HEK293T (cell line): ENCODE data around the gene SMIM12.

ENCODE experiments used
- CTCF ChIA-PET: fragments of 350-600 bp; formaldehyde crosslinking; extraction: SDS; loops from one replicate; lab custom pipeline; 2021; ENCODE audit warnings: antibody characterized with exemption, inconsistent platforms; lab: Yijun Ruan, JAX
- POLR2A ChIA-PET: fragments of 350-600 bp; formaldehyde crosslinking; extraction: SDS; loops from one replicate; lab custom pipeline; 2020; ENCODE audit warnings: antibody characterized with exemption, inconsistent platforms; lab: Yijun Ruan, JAX
- DNase-seq: peaks from one replicate; pipeline ENCODE4 v3.0.0; 2012; ENCODE audit warnings: mixed read lengths; ENCODE audit errors: extremely low spot score
- ARNT ChIP-seq: fragments of 450-650 bp; IDR thresholded peaks from 2 replicates; pipeline ENCODE4 v1.6.1; 2017; ENCODE audit warnings: mild to moderate bottlenecking
- BHLHE40 ChIP-seq: fragments of 450-650 bp; IDR thresholded peaks from 2 replicates; pipeline ENCODE4 v1.6.1; 2016; ENCODE audit warnings: mild to moderate bottlenecking, moderate library complexity, borderline replicate concordance
- CTBP1 ChIP-seq: fragments of 450-650 bp; IDR thresholded peaks from 2 replicates; pipeline ENCODE4 v1.6.1; 2016; ENCODE audit warnings: borderline replicate concordance
- ELF4 ChIP-seq: fragments of 450-650 bp; IDR thresholded peaks from 2 replicates; pipeline ENCODE4 v1.6.1; 2017; ENCODE audit warnings: antibody characterized with exemption
- FOXA1 ChIP-seq: fragments of 450-650 bp; IDR thresholded peaks from 2 replicates; pipeline ENCODE4 v1.6.1; 2016; ENCODE audit warnings: mild to moderate bottlenecking
- FOXK2 ChIP-seq: fragments of 450-650 bp; IDR thresholded peaks from 2 replicates; pipeline ENCODE4 v1.6.1; 2016; ENCODE audit warnings: mild to moderate bottlenecking
- FOXM1 ChIP-seq: fragments of 450-650 bp; IDR thresholded peaks from 2 replicates; pipeline ENCODE4 v1.6.1; 2017; ENCODE audit warnings: mild to moderate bottlenecking, borderline replicate concordance
- HDGF ChIP-seq: fragments of 450-650 bp; IDR thresholded peaks from 2 replicates; pipeline ENCODE4 v1.6.1; 2017; ENCODE audit warnings: antibody characterized with exemption, borderline replicate concordance
- L3MBTL2 ChIP-seq: fragments of 450-650 bp; conservative IDR thresholded peaks from 2 replicates; pipeline ENCODE4 v1.6.1; 2016; ENCODE audit warnings: mild to moderate bottlenecking
- LEF1 ChIP-seq: fragments of 450-650 bp; IDR thresholded peaks from 2 replicates; pipeline ENCODE4 v1.6.1; 2017; ENCODE audit warnings: mild to moderate bottlenecking, borderline replicate concordance
- NFRKB ChIP-seq: fragments of 450-650 bp; IDR thresholded peaks from 2 replicates; pipeline ENCODE4 v1.6.1; 2016; ENCODE audit warnings: mild to moderate bottlenecking, moderate library complexity
- PKNOX1 ChIP-seq: fragments of 450-650 bp; IDR thresholded peaks from 2 replicates; pipeline ENCODE4 v1.6.1; 2016
- SP1 ChIP-seq: fragments of 450-650 bp; IDR thresholded peaks from 2 replicates; pipeline ENCODE4 v1.6.1; 2017
- SUZ12 ChIP-seq: fragments of 450-650 bp; IDR thresholded peaks from 2 replicates; pipeline ENCODE4 v1.6.1; 2016; ENCODE audit warnings: mild to moderate bottlenecking
- TARDBP ChIP-seq: fragments of 450-650 bp; IDR thresholded peaks from 2 replicates; pipeline ENCODE4 v1.6.1; 2016
- ZNF384 ChIP-seq: fragments of 450-650 bp; IDR thresholded peaks from 2 replicates; pipeline ENCODE4 v1.6.1; 2016

Gene SMIM12

GRCh38 chr1:34839526-34840305 is 19.8 kb downstream of the SMIM12 start:
- ChIA-PET POLR2A (interaction anchor here (1.0 kb wide), 1 partner anchor 20 kb away, joined by 3 read pairs; no protein-coding TSS in a partner anchor), CTCF (interaction anchor here (1.0 kb wide), 1 partner anchor 13 kb away, joined by 3 read pairs; no protein-coding TSS in a partner anchor)
- TF ChIP-seq FOXM1, result no peak

GRCh38 chr1:34833711-34834110 is 25.8 kb downstream of the SMIM12 start:
- POLR2A ChIA-PET, result no interaction called here
- no peak for DNase-seq
- TF ChIP-seq PKNOX1 (no peak), FOXA1 (no peak), LEF1 (no peak), ELF4 (no peak), FOXK2 (no peak), SUZ12 (no peak), HDGF (no peak), SP1 (no peak), BHLHE40 (no peak), L3MBTL2 (no peak), CTBP1 (no peak), ARNT (no peak), FOXM1 (no peak), ZNF384 (no peak), NFRKB (no peak), TARDBP (no peak)
- CTCF ChIA-PET, result interaction anchor here (0.8 kb wide), 1 partner anchor 19 kb away, joined by 3 read pairs; no protein-coding TSS in a partner anchor

More at GRCh38 chr1:34839526-34840305, 19.8 kb downstream of the SMIM12 start:
- no peak for DNase-seq

DNA sequence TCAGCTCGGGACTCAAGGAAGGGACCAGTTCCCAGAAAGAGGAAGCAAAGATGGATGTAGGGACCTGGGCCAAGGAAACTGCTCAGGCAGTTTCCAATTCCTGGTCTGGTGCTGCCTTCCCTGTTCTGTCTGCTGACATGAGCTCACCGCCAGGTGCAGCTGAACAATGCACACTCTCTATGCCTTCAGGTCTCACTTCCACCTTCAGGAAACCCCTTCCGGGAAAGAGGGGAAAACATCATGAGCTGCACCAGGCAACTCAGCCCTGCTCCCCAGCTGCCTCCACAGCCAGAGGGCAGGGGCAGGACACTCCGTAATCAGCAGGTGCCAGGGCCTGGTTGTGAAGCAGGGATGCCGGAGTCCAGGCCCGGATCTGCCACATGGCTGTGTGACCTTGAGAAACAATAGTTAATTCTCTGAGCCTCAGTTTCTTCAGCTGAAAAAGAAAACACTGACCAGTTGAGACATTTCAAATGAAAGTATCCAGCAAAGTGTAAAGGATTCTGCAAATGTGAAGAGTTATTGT is 27.8 kb downstream of the SMIM12 start:
- ChIA-PET CTCF (interaction anchor here (2.1 kb wide), 1 partner anchor 21 kb away, joined by 9 read pairs; no protein-coding TSS in a partner anchor), POLR2A (no interaction called here)
- no peak for DNase-seq
- TF ChIP-seq ZNF384 (no peak), FOXA1 (no peak), PKNOX1 (no peak), L3MBTL2 (no peak), SUZ12 (no peak), SP1 (no peak), HDGF (no peak), FOXK2 (no peak), NFRKB (no peak), BHLHE40 (no peak), LEF1 (no peak), ARNT (no peak), ELF4 (no peak), CTBP1 (no peak), TARDBP (no peak), FOXM1 (no peak)

GRCh38 chr1:34829250-34829649 is 30.3 kb downstream of the SMIM12 start:
- POLR2A ChIA-PET, result no interaction called here
- CTCF ChIA-PET, result no interaction called here
- DNase-seq, result no peak
- no peak for TF ChIP-seq SP1
- no peak for TF ChIP-seq SUZ12
- TF ChIP-seq NFRKB, result no peak
- TF ChIP-seq BHLHE40, result no peak
- no peak for TF ChIP-seq HDGF
- no peak for TF ChIP-seq PKNOX1
- TF ChIP-seq FOXK2, result no peak
- no peak for TF ChIP-seq CTBP1
- TF ChIP-seq ARNT, result no peak

DNA sequence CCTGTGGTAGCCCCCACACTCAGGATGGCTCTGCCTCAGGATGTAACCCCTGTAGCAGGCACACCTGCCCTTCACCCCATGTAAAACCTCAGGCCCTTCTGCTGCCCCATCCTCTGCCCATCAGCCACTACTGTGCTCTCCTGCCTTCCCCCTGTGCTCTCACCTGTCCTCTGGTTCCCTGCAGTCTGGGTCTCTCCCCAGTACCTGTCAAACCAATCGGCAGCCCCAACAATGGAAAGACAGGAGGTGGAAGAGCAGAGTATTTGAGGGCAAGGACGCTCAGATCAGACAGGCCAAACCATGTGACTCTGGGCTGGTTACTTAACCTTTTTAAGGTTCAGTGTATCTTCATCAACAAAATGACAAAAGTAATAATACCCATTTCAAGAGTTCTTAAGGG is 30.9 kb downstream of the SMIM12 start:
- ChIA-PET CTCF (no interaction called here), POLR2A (no interaction called here)
- TF ChIP-seq HDGF (no peak), LEF1 (no peak), FOXK2 (no peak), ARNT (no peak)
- DNase-seq, result no peak

- ChIA-PET CTCF (no interaction called here), POLR2A (interaction anchor here (0.9 kb wide), 1 partner anchor 8 kb away, joined by 4 read pairs; no protein-coding TSS in a partner anchor)
- no peak for DNase-seq
- no peak for TF ChIP-seq FOXM1
Measured at GRCh38 chr1:34827341-34827941, 32.1 kb downstream of the SMIM12 start.
